Activated T-helper 1 cell treated with anti-CD3 and anti-CD28 coated beads, Interleukin-12 subunit alpha, Interleukin-12 subunit beta, Interleukin-2, Interleukin-4 antibody, amounts not matched to agents 30 ng/mL and 10 ng/mL and 1 ng/mL, durations not matched to agents 14 hours and 24 hours and 36 hours (primary cell): Measurements from ENCODE around the gene TSPAN15. TPM values are rescaled to one million over a fixed set of nuclear protein-coding genes. Genes with fewer than 3 reads are reported as not detected.

Experiments
- DNase-seq: peaks from one replicate; pipeline ENCODE4 v3.0.0; 2021; ENCODE audit warnings: low spot score
- H3K27ac Mint-ChIP-seq: one replicate; pipeline ENCODE4 v1.8.0; 2021; ENCODE audit warnings: mild to moderate bottlenecking, mixed read lengths
- H3K27me3 Mint-ChIP-seq: one replicate; pipeline ENCODE4 v1.8.0; 2022; ENCODE audit warnings: mild to moderate bottlenecking, moderate library complexity, mixed read lengths; ENCODE audit not compliant: insufficient read depth
- H3K36me3 Mint-ChIP-seq: one replicate; pipeline ENCODE4 v1.8.0; 2021; ENCODE audit warnings: low read depth, mixed read lengths
- H3K4me1 Mint-ChIP-seq: one replicate; pipeline ENCODE4 v1.8.0; 2021; ENCODE audit warnings: low read depth, mixed read lengths
- H3K4me3 Mint-ChIP-seq: one replicate; pipeline ENCODE4 v1.8.0; 2021; ENCODE audit warnings: mild to moderate bottlenecking, moderate library complexity, mixed read lengths
- H3K9me3 Mint-ChIP-seq: one replicate; pipeline ENCODE4 v1.8.0; 2021; ENCODE audit warnings: mixed read lengths
- intact Hi-C: fragments of 100-400 bp; cut with micrococcal nuclease; formaldehyde crosslinking; loops from one replicate; pipeline ENCODE4 v1.15.1; 2024
- total RNA-seq: library from RNA; stranded (reverse); gene quantifications from 2 replicates; pipeline ENCODE4 v1.2.3, GENCODE V29; 2022

TSPAN15 gene
- total RNA-seq: 1.6 and 2.7 TPM in 2 replicates

DNA sequence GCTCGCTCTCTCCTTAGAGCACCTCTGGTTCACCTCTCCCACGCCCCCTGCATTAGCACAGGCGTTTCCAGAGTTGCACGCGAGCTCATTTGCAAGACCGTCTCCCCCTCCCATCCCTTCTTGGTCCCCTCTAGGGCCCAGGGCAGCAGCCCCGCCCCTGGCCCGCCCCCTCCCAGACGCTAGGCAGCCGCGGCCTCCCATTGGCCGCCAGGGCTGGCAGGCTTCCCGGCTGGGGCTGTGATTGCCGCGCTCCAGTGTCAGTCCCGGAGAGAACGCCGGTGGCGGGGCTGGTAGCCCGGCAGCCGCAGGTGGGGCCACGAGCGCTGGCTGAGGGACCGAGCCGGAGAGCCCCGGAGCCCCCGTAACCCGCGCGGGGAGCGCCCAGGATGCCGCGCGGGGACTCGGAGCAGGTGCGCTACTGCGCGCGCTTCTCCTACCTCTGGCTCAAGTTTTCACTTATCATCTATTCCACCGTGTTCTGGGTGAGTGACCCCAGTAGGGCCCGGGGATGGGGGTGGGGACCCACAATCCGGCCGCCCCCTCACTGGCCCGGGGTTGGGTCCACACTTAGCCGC lies at the start of gene TSPAN15:
TSPAN15 (plus strand) TSS at position 257 of the 575 bp plus-strand sequence; CDS start at position 387, 130 bp downstream.
- Mint-ChIP-seq H3K9me3 (no peaks in the 10 kb centered on the region), H3K27ac (no peak within 1 kb of the TSS)
- intact Hi-C loops: loop anchor here (1.0 kb wide), 1 partner anchor 57 kb away; no protein-coding TSS in a partner anchor

DNA sequence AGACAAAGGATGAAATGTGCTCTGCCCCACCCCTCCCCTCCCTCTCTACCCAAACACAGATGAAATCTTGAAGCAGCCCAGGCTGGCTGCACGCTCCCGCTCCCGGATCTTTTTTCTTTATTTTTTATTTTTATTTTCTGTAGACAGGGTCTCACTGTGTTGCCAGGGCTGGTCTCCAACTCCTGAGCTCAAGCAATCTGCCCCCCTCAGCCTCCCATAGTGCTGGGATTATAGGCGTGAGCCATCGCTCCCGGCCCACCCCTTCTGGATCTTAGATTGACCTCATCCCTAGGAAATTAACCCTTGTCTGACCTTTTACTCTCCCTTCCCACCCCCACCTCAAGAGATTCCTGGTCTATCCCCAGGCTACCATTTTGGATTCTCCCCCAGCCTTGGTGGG lies 48.9 kb upstream of the TSPAN15 start:
- no peaks in the 10 kb centered on the region for H3K9me3 Mint-ChIP-seq
- H3K27ac Mint-ChIP-seq: no peak overlapping the region
- H3K4me3 Mint-ChIP-seq: no peak overlapping the region
- peaks cover 38% of the 10 kb centered on the region for H3K36me3 Mint-ChIP-seq
- intact Hi-C loops: no loop called here
- no peaks in the 10 kb centered on the region for H3K4me1 Mint-ChIP-seq
- no peaks in the 10 kb centered on the region for H3K27me3 Mint-ChIP-seq
- no peak for DNase-seq

More for the DNA sequence above, at the start of gene TSPAN15:
- H3K4me3 Mint-ChIP-seq: peak within 1 kb of the TSS; percentile 90
- H3K4me1 Mint-ChIP-seq: peaks cover 35% of the 10 kb centered on the region
- H3K36me3 Mint-ChIP-seq: no peaks in the 10 kb centered on the region
- H3K27me3 Mint-ChIP-seq: peaks cover 18% of the 10 kb centered on the region
- DNase-seq: peak; percentile 80

DNA sequence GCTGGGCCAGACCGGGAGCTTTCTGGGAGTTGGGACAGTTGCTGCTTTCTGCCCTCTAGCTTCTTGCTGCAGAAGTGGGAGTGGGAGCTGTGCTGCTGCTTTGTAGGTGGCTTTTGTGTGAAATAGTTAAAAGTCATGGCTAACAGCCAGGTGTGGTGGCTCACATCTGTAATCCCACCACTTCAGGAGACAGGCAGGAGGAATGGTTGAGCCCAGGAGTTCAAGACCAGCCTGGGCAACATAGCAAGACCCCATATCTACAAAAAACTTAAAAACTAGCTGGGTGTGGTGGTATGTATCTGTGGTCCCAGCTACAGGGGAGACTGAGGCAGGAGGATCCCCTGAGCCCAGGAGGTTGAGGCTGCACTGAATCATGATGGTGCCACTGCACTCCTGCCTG lies 48.2 kb upstream of the TSPAN15 start:
- intact Hi-C loops: no loop called here
- peaks cover 36% of the 10 kb centered on the region for H3K36me3 Mint-ChIP-seq
- H3K4me1 Mint-ChIP-seq: peaks cover 5% of the 10 kb centered on the region

DNA sequence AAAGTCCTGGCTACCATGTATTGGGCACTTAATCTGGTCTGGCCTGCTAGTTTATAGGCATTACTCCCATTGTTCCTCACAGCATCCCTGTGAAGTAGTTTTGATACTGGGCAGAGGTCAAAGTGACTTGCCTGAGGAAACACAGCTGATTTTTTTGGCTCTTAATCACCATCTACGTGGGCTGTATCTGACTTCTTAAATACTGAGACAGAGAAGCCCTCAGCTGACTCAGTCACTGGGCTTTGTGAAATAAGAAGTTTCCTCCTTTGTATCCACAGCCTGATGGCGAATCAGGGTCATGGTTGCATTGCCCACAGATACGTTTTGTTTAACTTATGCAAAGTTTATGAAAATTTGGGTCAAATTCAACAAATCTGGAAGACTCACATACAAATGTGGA lies 47.7 kb upstream of the TSPAN15 start:
- H3K27ac Mint-ChIP-seq: no peak overlapping the region

More for the DNA sequence above, 48.2 kb upstream of the TSPAN15 start:
- DNase-seq: no peak
- H3K27me3 Mint-ChIP-seq: no peaks in the 10 kb centered on the region
- no peaks in the 10 kb centered on the region for H3K9me3 Mint-ChIP-seq
- no peak overlapping the region for H3K27ac Mint-ChIP-seq
- H3K4me3 Mint-ChIP-seq: no peak overlapping the region

DNA sequence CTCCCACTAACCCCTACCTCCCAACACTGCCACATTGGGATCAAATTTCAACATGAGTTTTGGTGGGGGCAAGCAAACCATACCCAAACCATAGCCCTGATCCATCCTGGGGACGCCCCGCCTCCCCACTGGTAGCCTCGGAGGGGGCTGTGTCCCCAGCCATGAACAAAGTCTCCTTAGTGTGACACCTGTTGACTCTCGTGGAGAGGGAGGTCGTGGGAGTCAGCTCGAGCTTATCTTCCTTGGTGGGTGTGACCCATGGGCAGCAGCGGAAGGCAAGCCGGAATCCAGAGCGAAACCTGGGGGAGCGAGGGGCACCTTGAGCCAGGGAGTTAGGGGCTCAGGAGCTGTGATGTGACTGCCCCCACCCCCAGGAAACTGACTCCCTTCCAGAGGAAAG lies 46.5 kb upstream of the TSPAN15 start:
- Mint-ChIP-seq H3K27me3 (no peaks in the 10 kb centered on the region), H3K27ac (no peak overlapping the region), H3K4me1 (peaks cover 21% of the 10 kb centered on the region), H3K36me3 (peaks cover 28% of the 10 kb centered on the region), H3K4me3 (no peak overlapping the region), H3K9me3 (no peaks in the 10 kb centered on the region)
- DNase-seq: no peak
- intact Hi-C loops: loop anchor here (5.0 kb wide), 2 partner anchors 397 to 758 kb away; no protein-coding TSS in a partner anchor

More for the DNA sequence above, 47.7 kb upstream of the TSPAN15 start:
- H3K4me3 Mint-ChIP-seq: no peak overlapping the region
- no peak for DNase-seq
- H3K4me1 Mint-ChIP-seq: peaks cover 9% of the 10 kb centered on the region
- H3K36me3 Mint-ChIP-seq: peaks cover 36% of the 10 kb centered on the region
- no peaks in the 10 kb centered on the region for H3K27me3 Mint-ChIP-seq
- intact Hi-C loops: no loop called here
- no peaks in the 10 kb centered on the region for H3K9me3 Mint-ChIP-seq

DNA sequence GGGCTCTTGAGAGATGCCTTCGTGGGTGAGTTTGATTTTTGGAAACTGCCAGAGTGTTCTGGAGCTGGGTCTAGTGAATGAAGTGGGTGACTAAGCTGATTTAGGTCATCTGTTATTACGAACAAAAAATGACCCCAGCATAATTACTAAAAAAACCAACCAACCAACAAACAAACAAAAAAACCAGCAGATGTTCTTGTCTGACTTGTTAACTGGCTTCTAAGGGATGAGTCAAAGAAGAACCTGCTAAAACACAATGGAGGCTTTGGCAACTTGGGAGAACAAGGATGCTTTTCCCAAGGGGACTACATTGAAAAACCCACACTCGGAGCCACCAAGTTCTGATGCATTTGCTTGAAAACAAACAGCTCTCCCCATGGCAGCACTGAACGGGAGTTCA lies 46.0 kb upstream of the TSPAN15 start:
- Mint-ChIP-seq H3K27ac (no peak overlapping the region), H3K9me3 (no peaks in the 10 kb centered on the region), H3K27me3 (no peaks in the 10 kb centered on the region), H3K4me3 (no peak overlapping the region), H3K36me3 (peaks cover 24% of the 10 kb centered on the region), H3K4me1 (peaks cover 24% of the 10 kb centered on the region)
- intact Hi-C loops: loop anchor here (5.0 kb wide), 2 partner anchors 398 to 757 kb away; no protein-coding TSS in a partner anchor
- no peak for DNase-seq

DNA sequence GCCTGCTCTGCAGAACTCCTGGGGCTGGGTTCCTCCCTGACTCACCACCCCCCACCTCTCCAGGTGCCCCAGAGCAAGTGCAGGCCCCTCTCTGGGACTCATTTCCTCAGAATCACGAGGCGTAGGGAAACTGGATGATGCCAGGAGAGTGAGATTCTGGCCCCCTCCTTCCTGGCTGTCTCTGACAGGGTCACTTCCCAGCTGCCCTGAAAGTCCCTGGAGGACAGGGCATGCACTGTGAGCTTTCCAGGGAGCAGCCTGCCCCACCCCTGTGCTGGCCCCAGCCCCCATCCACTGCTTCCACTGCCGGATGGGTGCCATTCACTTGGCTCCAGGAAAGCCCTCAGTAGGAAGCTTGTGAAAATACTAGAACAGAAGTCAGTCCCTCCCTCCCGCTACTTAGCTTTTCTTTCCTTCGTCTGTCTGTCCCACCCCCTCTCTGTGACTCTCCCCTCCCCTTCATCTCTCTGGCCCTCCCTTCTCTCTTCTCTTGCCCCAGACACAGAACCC lies 44.9 kb upstream of the TSPAN15 start:
- intact Hi-C loops: loop anchor here (5.0 kb wide), 2 partner anchors 399 to 756 kb away; no protein-coding TSS in a partner anchor
- Mint-ChIP-seq H3K9me3 (no peaks in the 10 kb centered on the region), H3K27me3 (no peaks in the 10 kb centered on the region), H3K4me1 (peaks cover 24% of the 10 kb centered on the region), H3K27ac (peak overlapping the region; percentile 70), H3K4me3 (no peak overlapping the region), H3K36me3 (peaks cover 20% of the 10 kb centered on the region)
- DNase-seq: no peak

DNA sequence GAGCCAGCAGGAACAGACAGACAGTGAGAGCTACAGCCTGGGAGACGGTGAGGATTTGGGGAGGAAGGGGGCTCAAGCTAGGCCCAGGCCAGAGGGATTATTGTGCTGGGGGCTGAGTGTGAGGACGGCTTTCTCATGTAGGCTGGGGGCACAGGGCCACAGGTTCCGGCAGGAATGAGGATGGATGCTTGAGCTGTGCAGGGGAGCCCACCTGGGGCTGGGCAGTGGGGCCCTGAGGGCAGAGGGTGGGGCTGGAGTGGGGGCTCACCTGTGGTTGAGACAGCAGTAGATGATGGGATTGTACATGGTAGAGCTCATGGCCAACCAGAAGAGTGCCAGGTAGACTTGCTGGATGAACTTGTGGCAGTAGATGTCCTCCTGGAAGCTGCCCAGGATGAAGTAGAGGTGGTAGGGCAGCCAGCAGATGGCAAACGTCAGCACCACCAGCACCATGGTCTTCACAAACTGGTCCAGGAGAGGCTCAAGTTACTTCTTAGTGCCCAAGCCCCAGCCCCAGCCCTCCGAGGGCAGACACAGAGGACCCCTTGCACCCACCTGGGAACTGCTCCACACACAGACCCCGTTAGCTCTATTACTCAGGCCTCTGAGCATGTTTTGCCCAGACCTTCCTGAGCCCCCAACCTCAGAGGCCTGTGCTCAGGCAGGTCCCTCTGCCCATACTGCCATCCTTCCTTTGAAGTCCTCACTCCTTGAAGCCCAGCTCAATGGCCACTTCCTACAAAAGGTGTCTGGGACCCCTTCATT lies 44.3 kb upstream of the TSPAN15 start:
- no peak for DNase-seq
- peaks cover 14% of the 10 kb centered on the region for H3K36me3 Mint-ChIP-seq
- no peaks in the 10 kb centered on the region for H3K27me3 Mint-ChIP-seq
- no peaks in the 10 kb centered on the region for H3K9me3 Mint-ChIP-seq
- peaks cover 24% of the 10 kb centered on the region for H3K4me1 Mint-ChIP-seq
- no peak overlapping the region for H3K4me3 Mint-ChIP-seq
- intact Hi-C loops: loop anchor here (5.0 kb wide), 2 partner anchors 400 to 755 kb away; no protein-coding TSS in a partner anchor
- peak overlapping the region; percentile 70 for H3K27ac Mint-ChIP-seq

DNA sequence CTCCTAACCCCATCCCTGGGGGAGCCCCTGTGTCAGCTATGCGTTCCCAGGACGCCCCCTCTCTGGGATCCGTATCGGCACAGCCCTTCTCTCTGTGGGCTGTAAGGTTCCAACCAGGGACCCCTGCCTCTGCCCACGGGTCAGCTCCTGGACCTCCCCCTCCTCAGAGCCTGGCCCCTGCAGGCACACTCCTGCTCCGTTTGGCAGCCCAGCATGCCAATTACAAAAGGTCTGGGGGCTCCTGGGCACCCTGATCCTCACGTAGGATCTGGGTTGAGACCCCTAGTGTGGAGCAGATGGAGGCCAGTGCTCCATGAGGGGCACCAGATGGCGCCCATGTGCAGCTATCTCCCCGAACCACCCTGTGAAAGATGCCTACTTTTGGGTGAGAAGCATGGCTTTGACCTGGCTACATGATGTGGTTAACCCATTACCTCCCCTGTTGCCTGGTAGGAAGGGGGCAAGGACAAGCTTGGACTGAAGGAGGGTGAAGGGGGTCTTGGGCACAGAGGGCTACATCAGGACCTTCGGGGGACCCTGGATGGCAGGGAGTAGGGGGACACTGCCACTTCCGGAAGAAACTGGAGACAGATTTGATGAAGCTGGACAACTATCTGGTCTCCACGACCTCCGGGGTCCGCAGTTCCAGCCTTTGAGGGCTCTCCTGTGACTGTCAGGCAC lies 43.5 kb upstream of the TSPAN15 start:
- Mint-ChIP-seq H3K27ac (no peak overlapping the region), H3K4me3 (peak overlapping the region; percentile 79), H3K36me3 (peaks cover 9% of the 10 kb centered on the region), H3K4me1 (peaks cover 24% of the 10 kb centered on the region), H3K9me3 (no peaks in the 10 kb centered on the region), H3K27me3 (no peaks in the 10 kb centered on the region)
- DNase-seq: no peak
- intact Hi-C loops: loop anchor here (1.0 to 5.0 kb wide), 10 partner anchors 15 to 755 kb away; partner anchors contain the start of genes DDX21, FAM241B, KIFBP and SUPV3L1

DNA sequence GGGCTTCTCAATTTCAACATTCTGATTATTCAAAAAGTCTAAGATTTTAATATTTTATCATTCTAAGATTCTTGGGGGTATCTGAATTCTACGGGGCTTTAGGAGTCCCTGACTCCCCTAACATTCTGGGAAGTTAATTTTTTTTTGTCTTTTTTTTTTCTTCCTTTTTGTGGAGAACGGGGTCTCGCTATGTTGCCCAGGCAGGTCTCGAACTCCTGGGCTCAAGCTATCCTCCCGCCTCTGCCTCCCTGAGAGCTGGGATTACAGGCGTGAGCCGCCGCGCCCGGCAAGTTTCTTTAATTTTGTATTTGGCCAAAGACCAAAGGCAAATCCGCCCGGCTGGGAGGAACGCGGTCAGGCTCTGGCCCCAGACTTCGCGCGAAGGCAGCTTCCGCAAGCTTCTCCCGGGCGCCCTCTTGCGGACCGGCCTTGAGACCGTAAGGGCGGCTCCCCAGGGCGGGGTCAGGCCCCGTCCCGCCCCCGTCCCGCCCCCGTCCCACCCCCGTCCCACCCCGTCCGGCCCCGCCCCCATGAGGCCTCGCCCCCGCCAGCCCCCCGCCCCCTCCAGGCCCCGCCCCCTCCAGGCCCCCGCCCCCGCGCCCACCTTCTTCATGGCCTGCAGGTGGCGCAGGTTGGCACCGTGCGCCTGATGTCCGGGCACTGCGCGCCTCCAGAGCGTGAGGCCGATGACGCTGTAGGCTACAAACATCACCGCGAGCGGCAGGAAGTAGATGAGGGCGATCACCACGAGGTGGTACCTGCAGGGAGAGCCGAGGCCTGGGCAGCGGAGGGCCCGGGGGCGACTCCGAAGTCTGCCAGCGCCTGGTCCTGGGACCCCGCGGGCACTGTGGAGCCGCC lies 42.7 kb upstream of the TSPAN15 start:
- Mint-ChIP-seq H3K27me3 (no peaks in the 10 kb centered on the region), H3K4me1 (peaks cover 24% of the 10 kb centered on the region), H3K36me3 (peaks cover 6% of the 10 kb centered on the region), H3K9me3 (no peaks in the 10 kb centered on the region), H3K27ac (peak overlapping the region; percentile 82), H3K4me3 (peak overlapping the region; percentile 79)
- intact Hi-C loops: loop anchor here (1.0 to 5.0 kb wide), 12 partner anchors 16 to 754 kb away; partner anchors contain the start of genes DDX21, FAM241B, KIFBP and SUPV3L1
- peak; percentile 81 for DNase-seq

DNA sequence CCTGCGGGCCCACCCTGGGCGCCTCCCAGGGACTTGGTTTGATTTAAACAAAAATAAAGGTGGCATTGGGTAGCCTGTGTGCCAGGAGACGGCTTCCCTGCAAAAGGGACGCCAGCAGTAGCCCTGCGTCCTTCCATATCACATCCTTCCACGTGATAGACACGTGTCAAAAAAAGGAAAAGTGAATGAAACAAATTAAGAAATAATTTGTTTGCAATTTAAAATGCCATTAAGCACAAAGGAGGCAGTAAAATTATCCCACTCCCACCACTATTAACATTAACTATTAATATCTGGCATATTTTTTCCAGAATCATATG lies 42.1 kb upstream of the TSPAN15 start:
- no peak for DNase-seq
- H3K27me3 Mint-ChIP-seq: no peaks in the 10 kb centered on the region
- H3K36me3 Mint-ChIP-seq: peaks cover 4% of the 10 kb centered on the region
- peak overlapping the region; percentile 30 for H3K4me3 Mint-ChIP-seq
- H3K4me1 Mint-ChIP-seq: peaks cover 24% of the 10 kb centered on the region
- no peak overlapping the region for H3K27ac Mint-ChIP-seq
- no peaks in the 10 kb centered on the region for H3K9me3 Mint-ChIP-seq
- intact Hi-C loops: loop anchor here (1.0 to 5.0 kb wide), 7 partner anchors 16 to 753 kb away; partner anchors contain the start of genes FAM241B, KIFBP and SUPV3L1

DNA sequence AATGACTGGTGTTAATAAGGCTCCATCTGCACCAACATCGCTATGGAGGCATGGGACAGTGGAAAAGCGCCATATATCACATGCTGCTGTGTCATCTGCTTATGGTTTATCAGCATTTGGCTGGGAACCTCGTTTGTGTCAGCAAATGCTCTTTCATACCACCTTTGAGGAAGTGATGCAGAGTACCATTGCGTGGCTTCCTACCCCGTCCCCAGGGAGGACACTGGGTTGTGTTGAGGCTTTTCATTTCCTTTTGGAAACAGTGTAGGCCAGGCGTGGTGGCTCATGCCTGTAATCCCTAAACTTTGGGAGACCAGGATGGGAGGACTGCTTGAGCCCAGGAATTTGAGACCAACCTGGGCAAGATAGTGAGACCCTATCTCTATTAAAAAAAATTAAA lies 41.3 kb upstream of the TSPAN15 start:
- Mint-ChIP-seq H3K4me1 (peaks cover 24% of the 10 kb centered on the region), H3K9me3 (no peaks in the 10 kb centered on the region), H3K4me3 (no peak overlapping the region), H3K27me3 (no peaks in the 10 kb centered on the region), H3K27ac (peak overlapping the region; percentile 48), H3K36me3 (no peaks in the 10 kb centered on the region)
- DNase-seq: no peak
- intact Hi-C loops: loop anchor here (1.0 to 5.0 kb wide), 7 partner anchors 15 to 752 kb away; partner anchors contain the start of genes FAM241B, KIFBP and SUPV3L1
